Measurements from ENCODE around the gene BRINP3. TPM values are rescaled to one million over a fixed set of nuclear protein-coding genes. Genes with fewer than 3 reads are reported as not detected.

The BRINP3 gene
- total RNA-seq, 2 experiments from 2014 or later, result not detected

- POLR2A ChIA-PET, result interaction anchor here (0.7 kb wide), 1 partner anchor 12 kb away, joined by 3 read pairs; no protein-coding TSS in a partner anchor
- CTCF ChIA-PET (ENCODE audit: unreplicated experiment), result no interaction called here
These were observed 309.4 kb downstream of the BRINP3 start for GRCh38 chr1:190168116-190168892.

GRCh38 chr1:190159146-190159545 lies 318.5 kb downstream of the BRINP3 start:
- H3K27ac ChIP-seq (ENCODE audit: low read depth, low read length, poor library complexity, severe bottlenecking), result no peak overlapping the region
- H3K9me3 ChIP-seq (ENCODE audit: low read length), result no peaks in the 10 kb centered on the region
- ChIA-PET POLR2A (no interaction called here), CTCF (ENCODE audit: unreplicated experiment) (interaction anchor here (0.6 kb wide), 1 partner anchor 136 kb away, joined by 4 read pairs; no protein-coding TSS in a partner anchor)
- H3K79me2 ChIP-seq (ENCODE audit: insufficient read depth, low read depth, low read length), result no peaks in the 10 kb centered on the region
- BruUV-seq (replicated peaks), result no TSS peak
- no peak for DNase-seq (ENCODE audit: low spot score)
- no peak overlapping the region for H3K4me3 ChIP-seq (ENCODE audit: low read depth, low read length, poor library complexity, severe bottlenecking)
- H3K4me2 ChIP-seq (ENCODE audit: low read length), result no peak overlapping the region
- intact Hi-C loops (cut with micrococcal nuclease; ENCODE audit: unreplicated experiment), result no loop called here
- H3K36me3 ChIP-seq (ENCODE audit: insufficient read depth, low read length), result no peaks in the 10 kb centered on the region
- H4K20me1 ChIP-seq (ENCODE audit: insufficient read depth, low read length), result no peaks in the 10 kb centered on the region
- no peak overlapping the region for H2AFZ ChIP-seq (ENCODE audit: low read length)
- H3K4me1 ChIP-seq (ENCODE audit: insufficient read depth, low read length, poor library complexity, severe bottlenecking), result no peaks in the 10 kb centered on the region
- no peaks in the 10 kb centered on the region for H3K9me2 ChIP-seq (ENCODE audit: insufficient read depth, low read length)
- no peak for TF ChIP-seq EZH2phosphoT487 (IDR thresholded peaks at IDR 0.05; ENCODE audit: borderline replicate concordance, low read depth, low read length)
- TF ChIP-seq CTCF (conservative IDR thresholded peaks at IDR 0.05; ENCODE audit: low read length), result no peak

More at GRCh38 chr1:190168116-190168892, 309.4 kb downstream of the BRINP3 start:
- no peaks in the 10 kb centered on the region for H3K9me3 ChIP-seq (ENCODE audit: low read length)
- intact Hi-C loops (cut with micrococcal nuclease; ENCODE audit: unreplicated experiment), result no loop called here
- H3K4me3 ChIP-seq (ENCODE audit: low read depth, low read length, poor library complexity, severe bottlenecking), result no peak overlapping the region
- no peaks in the 10 kb centered on the region for H3K4me1 ChIP-seq (ENCODE audit: insufficient read depth, low read length, poor library complexity, severe bottlenecking)
- no peaks in the 10 kb centered on the region for H4K20me1 ChIP-seq (ENCODE audit: insufficient read depth, low read length)
- H3K27ac ChIP-seq (ENCODE audit: low read depth, low read length, poor library complexity, severe bottlenecking), result no peak overlapping the region
- no peak overlapping the region for H3K4me2 ChIP-seq (ENCODE audit: low read length)
- no peaks in the 10 kb centered on the region for H3K36me3 ChIP-seq (ENCODE audit: insufficient read depth, low read length)
- H2AFZ ChIP-seq (ENCODE audit: low read length), result no peak overlapping the region
- DNase-seq (ENCODE audit: low spot score), result no peak
- no peaks in the 10 kb centered on the region for H3K79me2 ChIP-seq (ENCODE audit: insufficient read depth, low read depth, low read length)
- TF ChIP-seq CTCF (conservative IDR thresholded peaks at IDR 0.05; ENCODE audit: low read length) (no peak), EZH2phosphoT487 (IDR thresholded peaks at IDR 0.05; ENCODE audit: borderline replicate concordance, low read depth, low read length) (no peak)
- no peaks in the 10 kb centered on the region for H3K9me2 ChIP-seq (ENCODE audit: insufficient read depth, low read length)
- no TSS peak for BruUV-seq (replicated peaks)

- no peak for TF ChIP-seq EZH2phosphoT487 (IDR thresholded peaks at IDR 0.05; ENCODE audit: borderline replicate concordance, low read depth, low read length)
- no peak for TF ChIP-seq CTCF (conservative IDR thresholded peaks at IDR 0.05; ENCODE audit: low read length)
- Histone ChIP-seq H3K36me3 (ENCODE audit: insufficient read depth, low read length) (no peaks in the 10 kb centered on the region), H3K4me3 (ENCODE audit: low read depth, low read length, poor library complexity, severe bottlenecking) (no peak overlapping the region), H4K20me1 (ENCODE audit: insufficient read depth, low read length) (no peaks in the 10 kb centered on the region), H3K9me3 (ENCODE audit: low read length) (no peaks in the 10 kb centered on the region), H3K9me2 (ENCODE audit: insufficient read depth, low read length) (no peaks in the 10 kb centered on the region), H3K4me2 (ENCODE audit: low read length) (no peak overlapping the region), H3K27ac (ENCODE audit: low read depth, low read length, poor library complexity, severe bottlenecking) (no peak overlapping the region), H2AFZ (ENCODE audit: low read length) (no peak overlapping the region), H3K79me2 (ENCODE audit: insufficient read depth, low read depth, low read length) (no peaks in the 10 kb centered on the region), H3K4me1 (ENCODE audit: insufficient read depth, low read length, poor library complexity, severe bottlenecking) (no peaks in the 10 kb centered on the region)
- no TSS peak for BruUV-seq (replicated peaks)
- intact Hi-C loops (cut with micrococcal nuclease; ENCODE audit: unreplicated experiment), result no loop called here
- CTCF ChIA-PET (ENCODE audit: unreplicated experiment), result no interaction called here
- POLR2A ChIA-PET, result no interaction called here
- no peak for DNase-seq (ENCODE audit: low spot score)
These were observed 322.9 kb downstream of the BRINP3 start for GRCh38 chr1:190154744-190155143.

Data from OCI-LY7 (cell line).